EL (cell line): ENCODE measurements around the gene PROZ.

Experiments
- DNase-seq: peaks from one replicate; pipeline ENCODE4 v3.0.0-alpha.2; 2016

PROZ gene

DNA sequence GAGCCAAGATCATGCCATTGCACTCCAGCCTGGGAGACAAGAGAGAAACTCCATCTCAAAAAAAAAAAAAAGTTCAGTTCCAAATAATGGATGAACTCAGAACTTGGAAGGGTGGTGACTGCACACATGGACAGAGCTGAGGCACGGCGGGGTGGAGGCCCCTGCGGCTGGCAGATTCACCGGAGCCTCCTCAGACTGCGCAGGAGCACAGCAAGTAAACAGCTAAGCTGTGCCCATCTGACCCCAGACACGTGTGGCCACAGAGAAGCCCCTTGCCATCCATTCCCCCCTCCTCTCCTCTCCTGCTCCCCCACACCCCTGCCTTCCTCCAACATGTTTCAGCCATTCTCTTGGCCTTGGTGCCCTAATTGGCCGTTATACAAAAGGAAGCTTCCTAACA lies 15.6 kb upstream of the PROZ start:
- DNase-seq = no peak

DNA sequence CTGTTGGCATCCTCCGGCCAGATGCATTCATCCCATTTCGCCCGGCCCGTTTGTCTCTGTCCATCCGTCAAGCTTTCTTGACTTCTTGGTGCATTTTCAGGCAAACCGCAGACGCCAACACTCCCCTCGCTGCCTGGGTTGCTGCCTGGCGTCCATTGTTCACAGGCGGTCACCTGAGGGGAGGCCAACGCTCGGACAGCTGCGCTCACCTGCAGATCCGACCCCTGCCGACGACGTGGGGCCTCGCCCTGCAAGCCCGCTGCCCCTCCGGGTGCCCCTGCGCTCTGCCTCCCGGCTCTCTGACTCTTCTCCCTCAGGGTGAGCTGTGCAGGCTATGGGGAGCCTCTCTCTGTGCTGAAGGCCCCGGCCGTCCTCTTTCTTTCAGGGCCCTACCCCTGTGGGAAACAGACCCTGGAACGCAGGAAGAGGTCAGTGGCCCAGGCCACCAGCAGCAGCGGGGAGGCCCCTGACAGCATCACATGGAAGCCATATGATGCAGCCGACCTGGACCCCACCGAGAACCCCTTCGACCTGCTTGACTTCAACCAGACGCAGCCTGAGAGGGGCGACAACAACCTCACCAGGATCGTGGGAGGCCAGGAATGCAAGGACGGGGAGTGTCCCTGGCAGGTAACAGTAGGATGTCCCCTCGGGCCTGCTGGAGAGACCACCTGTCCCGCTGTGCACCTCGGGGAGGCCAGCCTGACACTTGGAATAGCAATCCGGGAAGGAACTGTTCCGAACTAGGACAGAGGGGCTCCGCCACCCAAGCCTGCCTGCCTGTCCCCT lies 14.8 kb upstream of the PROZ start:
- DNase-seq = no peak

DNA sequence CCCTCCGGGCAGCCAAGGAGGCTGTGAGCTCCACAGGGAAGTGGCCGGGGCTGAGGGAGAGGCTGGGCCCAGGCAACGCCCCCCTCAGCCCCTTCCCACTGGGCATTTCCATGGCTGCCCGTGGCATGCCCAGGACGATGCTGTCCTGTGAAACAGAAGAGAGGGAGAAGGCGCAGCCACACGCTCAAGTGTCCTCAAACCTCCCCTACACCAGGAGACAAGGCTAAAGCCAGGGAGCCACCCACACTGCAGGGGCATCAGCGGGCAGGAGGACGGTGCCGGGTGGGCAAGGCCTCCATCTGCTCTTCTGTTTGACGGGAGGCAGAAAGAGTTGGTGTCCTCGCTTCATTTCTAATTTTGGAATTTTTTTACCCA lies 14.2 kb upstream of the PROZ start:
- DNase-seq = no peak

DNA sequence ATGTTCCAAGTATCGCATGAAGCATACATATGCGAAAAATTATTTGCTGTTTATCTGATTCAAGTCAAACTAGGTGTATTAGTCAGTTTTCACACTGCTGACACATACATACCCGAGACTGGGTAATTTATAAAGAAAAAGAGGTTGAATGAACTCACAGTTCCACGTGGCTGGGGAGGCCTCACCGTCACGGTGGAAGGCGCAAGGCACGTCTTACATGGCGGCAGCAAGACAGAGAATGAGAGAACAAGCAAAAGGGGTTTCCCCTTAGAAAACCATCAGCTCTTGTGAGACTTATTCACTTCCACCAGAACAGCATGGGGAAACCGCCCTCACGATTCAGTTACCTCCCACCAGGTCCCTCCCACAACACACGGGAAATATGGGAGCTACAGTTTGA lies 13.0 kb upstream of the PROZ start:
- DNase-seq = no peak

DNA sequence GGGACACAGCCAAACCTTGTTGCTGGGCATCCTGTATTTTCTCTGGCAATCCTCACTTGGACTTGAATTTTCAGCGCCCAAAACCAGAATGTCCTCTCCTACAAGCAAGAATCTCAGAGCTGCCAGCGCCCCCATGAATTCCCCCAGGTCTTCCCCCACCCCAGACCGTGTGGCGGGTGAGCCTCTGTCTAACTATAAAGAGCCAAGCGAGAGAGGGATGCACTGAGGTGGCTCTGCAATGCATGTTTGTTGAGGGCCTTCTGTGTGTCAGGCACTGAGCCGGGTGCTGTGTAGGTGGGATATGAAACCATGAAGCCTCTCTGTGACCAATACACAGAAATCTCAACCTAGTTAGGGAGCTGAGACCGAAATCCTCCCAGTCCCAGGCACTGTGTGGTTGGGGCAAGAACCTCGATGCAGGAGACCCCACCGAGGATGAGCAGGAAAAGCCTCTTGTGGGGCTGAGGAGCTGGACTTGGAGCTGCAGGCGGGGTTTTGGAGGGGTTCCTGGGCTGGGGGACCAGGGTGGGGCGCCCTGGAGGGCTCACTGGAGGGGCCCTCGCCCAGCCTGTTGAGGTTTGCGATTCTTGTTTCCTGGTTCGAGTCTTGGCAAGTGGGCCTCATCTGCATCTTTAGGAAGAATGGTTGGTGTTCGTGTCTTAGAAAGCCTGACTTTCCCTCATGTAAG lies 12.4 kb upstream of the PROZ start:
- no peak for DNase-seq

DNA sequence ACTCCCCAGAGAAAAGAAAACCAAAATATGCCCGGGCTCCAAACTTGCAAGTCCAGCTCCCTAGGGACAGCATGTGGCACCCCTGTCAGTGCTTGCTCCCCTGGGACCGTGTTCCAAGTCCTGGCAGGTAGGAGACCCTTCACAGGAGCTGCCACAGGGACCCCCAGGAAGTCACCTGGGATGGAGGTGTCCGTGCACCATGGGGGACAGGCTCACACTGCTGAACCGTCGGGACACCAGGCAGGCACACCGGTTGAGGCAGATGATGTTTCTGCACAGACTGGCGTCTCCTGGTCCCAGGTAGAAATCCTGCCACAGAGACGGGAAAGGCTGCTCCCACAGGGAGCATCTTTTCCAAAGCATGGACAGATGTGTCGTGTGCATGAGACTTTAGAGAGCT lies 11.7 kb upstream of the PROZ start:
- DNase-seq = no peak

DNA sequence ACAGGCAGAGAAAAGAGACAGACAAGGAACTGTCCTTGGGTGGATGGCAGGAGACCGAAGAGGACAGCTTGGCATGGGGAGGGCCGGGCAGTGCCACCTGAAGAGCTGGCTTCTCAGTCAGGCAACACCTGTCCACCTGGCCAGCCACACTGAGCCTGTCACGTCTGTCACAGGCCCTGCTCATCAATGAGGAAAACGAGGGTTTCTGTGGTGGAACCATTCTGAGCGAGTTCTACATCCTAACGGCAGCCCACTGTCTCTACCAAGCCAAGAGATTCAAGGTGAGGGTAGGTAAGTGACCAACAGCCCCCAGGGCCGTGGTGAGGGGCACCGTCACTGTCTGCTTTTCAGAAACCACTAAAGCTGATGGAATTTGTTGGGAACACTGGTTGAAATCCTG lies 11.2 kb upstream of the PROZ start:
- DNase-seq = no peak

DNA sequence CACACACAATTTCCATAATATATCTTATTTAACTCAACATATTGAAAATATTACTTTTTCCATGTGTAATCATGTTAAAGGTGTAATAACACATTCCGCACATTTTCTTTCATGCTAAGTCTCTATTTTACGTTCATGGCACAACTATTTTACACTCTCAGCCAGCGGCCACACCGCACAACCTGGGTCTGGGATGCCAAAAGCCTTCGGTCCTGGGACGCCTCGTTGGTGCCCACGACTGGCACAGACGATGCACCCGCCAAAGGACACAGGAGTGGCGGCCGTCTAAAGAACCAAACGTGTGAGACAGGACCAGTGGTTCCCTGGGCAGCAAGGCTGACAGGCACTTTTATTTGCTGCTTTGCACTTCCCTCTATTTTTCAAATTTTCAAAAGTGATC lies 10.0 kb upstream of the PROZ start:
- no peak for DNase-seq

DNA sequence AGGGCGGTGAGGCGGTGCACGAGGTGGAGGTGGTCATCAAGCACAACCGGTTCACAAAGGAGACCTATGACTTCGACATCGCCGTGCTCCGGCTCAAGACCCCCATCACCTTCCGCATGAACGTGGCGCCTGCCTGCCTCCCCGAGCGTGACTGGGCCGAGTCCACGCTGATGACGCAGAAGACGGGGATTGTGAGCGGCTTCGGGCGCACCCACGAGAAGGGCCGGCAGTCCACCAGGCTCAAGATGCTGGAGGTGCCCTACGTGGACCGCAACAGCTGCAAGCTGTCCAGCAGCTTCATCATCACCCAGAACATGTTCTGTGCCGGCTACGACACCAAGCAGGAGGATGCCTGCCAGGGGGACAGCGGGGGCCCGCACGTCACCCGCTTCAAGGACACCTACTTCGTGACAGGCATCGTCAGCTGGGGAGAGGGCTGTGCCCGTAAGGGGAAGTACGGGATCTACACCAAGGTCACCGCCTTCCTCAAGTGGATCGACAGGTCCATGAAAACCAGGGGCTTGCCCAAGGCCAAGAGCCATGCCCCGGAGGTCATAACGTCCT lies 9.4 kb upstream of the PROZ start:
- DNase-seq = no peak

DNA sequence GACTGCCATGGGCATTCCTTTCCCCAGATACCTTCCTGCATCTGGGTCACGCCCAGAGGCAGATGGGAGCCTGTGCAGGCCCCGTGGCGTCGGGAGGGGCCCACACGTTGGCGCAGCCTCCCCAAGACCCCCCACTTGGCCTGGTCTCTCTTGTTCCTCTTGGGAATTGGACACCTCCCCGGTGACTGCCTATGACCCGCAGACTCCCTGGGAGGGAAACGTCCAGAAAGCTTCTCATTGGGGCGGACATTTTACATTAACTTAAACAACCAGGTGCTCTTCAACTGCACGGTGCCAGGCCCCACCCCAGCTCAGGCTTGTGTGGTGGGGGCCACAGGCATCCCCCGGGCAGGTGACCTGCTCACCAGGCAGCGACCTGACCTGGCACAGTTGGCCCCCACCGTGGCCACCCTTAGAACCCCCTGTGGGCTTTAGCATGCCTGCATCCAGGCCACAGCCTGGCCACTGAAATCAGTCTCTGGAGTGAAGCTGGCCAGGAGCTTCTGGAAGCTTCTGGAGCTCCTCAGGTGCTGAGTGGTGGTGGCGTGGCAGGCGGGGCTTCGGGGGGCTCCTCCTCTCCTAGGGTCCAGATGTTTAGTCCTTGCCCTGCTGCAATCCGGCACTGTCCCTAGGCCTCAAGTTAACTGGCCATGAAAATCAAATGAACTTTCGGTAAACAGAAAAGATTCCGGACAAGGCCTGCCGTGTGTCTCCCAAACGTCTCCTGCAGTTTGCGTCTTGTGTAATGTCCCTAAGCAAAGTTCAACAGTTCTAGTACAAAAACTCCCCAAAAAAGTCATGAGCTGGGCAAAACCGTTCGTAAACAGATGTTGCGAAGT lies 8.5 kb upstream of the PROZ start:
- DNase-seq = no peak

DNA sequence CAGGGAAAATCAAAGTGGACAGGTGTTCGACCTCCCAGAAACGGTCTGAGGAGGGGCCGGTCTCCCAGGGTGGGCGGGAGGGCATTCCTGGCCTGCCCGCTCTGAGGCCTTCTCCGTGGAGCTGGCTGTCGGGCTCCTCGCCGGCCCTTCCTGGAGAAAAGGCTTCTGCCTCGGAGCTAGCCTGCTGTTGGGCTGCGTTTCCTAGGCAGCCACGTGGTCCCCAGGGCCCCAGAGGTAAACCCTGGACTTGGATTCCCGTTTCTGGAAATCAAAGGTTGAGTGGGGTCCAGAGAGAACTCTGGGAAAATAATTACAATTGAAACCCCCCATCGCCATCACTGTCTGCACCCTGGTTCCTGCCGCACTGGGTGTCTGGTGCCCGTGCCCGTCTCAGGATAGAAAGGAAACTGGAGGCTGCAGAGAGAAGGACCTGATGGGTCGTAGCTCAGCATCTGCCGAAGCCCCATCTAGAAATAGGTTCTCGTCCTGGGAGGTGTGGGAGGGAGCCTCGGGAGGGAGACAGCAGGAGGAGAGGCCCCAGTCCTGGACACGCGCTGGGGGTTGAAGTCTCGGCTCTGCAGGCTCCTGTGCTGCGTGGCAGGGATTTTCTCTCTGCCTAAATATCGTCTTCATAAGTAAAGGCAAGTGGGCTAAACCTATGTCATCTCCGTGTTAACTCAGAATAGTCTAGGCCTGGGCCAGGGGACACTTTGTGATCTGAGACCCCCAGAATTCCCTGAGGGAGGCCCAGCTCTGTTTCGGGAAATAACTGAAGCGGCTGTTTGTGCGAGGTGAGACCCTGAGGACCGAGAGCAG lies 7.7 kb upstream of the PROZ start:
- no peak for DNase-seq

DNA sequence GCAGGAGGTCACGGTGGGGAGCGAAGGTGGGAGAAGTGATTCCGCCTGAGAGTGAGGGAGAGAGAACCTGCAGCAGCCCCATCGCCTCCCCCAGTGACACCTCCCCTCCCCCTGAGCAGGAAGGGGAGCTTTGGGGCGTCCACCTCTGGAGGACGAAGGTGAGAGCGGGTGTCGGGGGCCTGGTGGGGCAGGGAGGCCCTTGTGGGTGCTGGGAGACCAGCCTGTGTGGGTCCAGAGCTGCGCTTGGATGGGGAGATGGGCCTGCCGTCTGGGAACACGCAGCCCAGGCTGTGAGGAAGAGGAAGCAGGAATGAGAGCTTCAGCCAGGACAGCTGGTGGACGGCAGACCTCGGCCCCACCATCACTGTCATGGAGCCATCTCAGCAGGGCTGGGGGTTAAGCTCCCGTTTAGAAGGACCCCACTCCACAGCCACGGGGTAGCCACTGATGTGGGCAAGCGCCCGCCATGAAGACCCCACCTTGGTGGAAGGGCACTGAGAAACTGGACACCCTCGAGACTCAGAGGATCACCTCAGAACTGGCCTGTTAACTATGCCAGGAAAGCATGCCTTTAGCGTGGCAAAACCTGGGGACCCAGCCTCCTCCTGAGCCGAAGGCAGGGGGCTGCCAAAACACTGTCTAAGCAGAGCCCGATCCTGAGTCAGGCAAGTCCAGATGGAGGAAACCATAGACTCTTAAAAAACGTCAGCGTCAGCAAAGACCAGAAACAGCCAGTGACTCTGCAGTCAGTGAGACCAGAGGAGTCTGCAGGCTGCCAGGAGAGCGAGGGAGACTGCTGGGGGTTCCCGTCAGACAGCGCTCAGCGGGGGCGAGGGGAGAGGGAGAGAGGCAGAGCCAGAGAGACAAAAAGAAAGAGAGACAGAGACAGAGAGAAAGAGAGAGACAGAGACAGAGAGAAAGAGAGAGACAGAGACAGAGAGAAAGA lies 6.4 kb upstream of the PROZ start:
- DNase-seq = peak; percentile 27

DNA sequence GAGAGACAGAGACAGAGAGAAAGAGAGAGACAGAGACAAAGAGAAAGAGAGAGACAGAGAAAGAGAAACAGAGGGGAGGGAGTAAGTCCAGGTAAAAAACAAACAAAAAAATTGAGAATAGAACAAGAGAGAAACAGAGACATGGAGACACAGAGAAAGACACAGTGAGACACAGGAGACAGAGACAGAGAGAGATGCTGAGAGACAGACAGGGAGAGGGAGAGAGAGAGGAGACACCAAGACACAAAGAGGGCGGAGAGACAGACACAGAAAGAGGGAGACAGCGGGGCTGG lies 5.8 kb upstream of the PROZ start:
- no peak for DNase-seq

DNA sequence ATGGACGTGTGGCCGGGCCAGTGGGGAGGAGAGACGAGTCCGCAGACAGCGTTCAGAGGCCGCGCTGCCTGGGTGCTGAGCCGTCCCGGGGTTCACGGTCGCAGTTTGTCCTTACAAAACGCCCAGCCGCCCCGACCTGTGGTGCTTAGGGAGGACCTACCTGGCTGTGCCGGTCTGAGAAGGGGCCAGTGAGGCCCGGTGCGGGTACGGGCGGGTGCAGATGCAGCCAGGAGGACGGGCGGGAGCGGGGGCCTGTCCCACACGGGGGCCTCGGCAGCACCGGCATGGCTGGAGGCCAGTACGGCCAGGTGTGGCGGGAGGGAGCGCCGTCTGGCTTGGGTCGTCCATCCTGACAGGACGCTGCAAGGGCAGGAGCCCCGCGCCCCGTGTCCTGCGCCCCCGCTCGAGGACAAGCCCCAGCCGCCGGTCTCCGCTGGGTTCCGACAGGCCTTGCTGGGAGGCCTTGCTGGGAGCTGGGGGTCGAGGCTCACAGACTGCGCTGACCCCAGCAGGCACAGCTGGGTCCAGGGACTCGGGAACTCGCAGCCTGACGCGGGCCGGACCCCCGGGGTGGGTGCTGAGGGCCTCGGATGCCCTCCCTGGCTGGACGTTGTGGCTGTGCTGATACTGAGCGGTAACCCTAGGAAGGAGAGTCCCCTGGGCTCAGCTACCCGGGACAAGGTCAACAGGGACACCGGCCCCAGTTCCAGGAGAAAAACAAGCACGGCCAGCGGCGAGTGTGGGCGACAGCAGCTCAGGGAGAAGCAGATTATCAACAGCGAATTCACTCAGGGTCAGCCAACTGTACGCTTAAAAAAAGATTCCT lies 5.3 kb upstream of the PROZ start:
- no peak for DNase-seq

DNA sequence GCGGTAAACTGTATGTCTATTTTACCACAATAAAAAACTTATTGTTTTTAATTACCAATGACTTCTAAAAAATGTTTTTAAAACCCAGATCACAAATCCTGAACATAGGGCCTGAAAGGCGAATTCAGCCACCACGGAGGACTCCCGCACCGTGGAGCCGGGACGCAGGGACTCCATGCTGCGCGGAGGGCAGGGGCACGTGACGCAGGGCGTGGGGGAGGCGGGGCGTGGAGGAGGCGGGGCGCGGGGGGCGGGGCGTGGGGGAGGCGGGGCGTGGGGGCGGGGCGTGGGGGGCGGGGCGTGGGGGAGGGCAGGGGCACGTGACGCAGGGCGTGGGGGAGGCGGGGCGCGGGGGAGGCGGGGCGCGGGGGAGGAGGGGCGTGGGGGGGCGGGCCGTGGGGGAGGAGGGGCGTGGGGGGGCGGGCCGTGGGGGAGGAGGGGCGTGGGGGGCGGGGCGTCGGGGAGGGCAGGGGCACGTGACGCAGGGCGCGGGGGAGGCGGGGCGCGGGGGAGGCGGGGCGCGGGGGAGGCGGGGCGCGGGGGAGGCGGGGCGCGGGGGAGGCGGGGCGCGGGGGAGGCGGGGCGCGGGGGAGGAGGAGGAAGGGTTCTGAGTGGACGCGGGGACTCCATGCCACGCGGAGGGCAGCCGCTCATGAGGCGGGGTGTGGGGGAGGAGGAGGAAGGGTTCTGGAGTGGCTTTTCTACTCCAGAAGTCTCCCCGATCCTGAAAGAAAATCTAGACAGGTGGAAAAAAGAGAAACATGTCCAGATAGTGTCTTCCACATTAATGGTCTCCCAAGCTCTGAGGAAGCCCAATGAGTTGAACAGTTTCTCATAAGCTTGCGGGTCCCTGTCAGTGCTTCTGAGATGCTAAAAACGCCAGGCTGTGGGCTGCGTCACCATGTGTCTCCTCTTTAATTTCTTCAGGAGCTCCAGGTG lies 4.4 kb upstream of the PROZ start:
- DNase-seq = peak; percentile 67

DNA sequence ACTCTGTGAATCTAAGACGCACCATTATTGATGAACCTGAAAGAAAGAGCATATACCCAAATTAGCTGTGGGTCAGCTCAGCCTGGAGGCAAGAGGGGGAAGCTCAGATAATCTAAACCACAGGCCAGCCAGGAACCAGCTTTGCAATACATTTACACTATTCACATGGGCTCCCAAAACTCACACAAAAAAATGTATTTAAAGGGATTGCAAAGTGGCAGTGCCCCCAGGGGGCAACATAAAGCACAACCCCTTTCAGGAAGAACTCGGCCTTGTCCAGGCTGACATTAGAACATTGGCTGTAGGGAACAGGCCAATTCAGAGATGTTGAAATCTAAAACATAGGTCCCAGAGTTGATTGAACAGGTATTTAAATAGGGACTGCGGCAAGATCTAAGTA lies 3.2 kb upstream of the PROZ start:
- no peak for DNase-seq

DNA sequence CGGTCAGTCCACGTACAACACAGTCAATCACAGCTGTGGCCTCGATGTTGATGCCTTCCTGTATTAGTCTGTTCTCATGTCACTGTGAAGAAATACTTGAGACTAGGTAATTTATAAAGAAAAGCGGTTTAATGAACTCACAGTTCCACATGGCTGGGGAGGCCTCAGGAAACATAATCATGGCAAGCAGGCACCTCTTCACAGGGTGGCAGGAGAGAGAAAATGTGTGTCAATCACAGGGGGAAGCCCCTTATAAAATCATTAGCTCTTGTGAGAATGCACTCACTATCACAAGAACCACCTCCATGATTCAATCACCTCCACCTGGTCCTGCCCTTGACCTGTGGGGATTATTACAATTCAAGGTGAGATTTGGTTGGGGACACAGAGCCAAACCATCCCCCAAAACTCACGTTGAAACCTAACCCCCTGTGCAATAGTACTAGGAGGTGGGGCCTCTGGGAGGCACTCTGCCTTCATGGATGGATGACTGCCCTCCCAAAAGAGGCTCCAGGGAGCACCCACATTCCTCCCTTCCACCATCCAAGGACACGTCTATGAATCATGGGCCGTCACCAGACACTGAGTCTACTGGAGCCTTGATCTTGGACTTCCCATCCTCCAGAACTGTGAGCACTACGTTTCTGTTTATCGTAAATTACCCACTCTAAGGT lies 2.3 kb upstream of the PROZ start:
- no peak for DNase-seq

DNA sequence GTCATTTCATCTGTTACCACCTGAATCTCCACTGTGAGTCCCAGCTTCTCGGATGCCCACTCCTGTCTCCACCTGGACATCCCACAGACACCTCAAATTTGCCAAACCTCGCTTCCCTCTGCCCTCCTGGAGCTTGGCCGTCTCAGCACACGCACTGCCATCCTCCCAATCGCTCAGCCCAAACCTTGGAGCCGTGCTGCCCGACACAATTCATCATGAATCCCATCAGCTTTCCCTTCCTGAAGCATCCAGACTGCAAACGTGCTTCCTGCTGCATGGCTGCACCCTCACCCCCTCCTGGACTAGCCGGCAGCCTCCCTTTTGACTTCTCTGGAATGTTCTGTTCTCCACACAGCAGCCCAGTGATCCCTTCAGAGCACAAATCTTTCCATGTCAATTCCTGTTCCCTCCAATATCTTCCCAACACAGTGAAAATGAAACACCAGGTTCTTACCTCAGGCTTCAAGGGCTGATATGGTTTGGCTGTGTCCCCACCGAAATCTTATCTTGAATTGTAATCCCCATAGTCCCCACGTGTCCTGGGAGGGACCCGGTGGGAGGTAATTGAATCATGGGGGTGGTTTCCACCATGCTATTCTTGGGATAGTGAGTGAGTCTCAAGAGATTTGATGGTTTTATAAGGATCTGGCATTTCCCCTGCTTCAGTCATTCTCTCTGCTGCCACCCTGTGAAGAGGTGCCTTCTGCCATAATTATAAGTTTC lies 1.1 kb upstream of the PROZ start:
- no peak for DNase-seq
